ENCODE measurements around the gene SH2D3C.
A peak's percentile ranks its signal among the peaks of the same experiment; 100 is the strongest.
"Not testable (repeated sequence)": the region's sequence is repeated elsewhere in the genome, so short reads cannot be mapped to it uniquely, and the experiment has no call there.

Gene SH2D3C

DNA sequence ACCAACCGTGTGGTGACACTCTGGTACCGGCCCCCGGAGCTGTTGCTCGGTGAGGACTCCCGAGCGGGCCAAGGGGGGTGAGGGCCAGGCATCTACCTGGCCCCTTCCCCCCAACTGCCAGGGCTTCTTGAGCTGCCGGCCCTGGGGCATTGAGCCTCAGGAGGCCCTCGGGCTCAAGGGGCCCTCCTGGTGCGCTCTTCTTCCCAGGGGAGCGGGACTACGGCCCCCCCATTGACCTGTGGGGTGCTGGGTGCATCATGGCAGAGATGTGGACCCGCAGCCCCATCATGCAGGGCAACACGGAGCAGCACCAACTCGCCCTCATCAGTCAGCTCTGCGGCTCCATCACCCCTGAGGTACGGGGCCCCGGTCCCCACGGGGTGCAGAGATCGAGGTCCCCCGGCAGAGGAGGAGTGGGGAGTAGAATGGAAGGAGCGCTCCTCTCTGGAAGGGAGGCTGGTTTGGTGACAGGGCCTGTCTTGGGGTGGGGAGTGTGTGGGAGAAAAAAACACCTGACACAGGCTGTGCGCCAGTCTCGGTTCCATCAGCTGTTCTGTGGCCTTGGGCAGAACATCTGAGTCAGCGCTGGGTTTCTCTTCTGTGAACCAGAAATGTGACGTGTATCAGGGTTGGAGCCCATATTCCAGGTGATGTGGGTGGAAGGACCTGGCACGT is 10.0 kb upstream of the SH2D3C start:
- peak; percentile 22 to 88 (median 62) for DNase-seq
- intact Hi-C loops (cut with DNase I) = loop anchor here (10.0 kb wide), 1 partner anchor 126 kb away; the partner anchor contains the start of gene ST6GALNAC4

DNA sequence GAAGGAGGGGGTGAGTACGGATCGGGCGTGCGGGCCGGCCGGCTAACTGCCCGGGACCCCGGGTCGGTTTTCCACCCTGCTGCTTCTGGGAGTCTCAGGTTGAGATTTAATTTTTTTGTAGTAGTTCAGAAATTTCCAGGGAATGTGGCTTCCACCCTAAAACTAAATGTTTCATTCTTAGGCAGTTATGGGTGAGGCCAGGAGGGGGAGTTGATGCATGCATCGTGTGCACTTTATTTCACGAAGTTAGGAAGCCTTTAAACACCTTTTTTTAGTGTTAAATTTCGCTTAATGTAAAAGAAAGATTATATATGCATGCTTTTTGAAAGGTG is 8.3 kb upstream of the SH2D3C start:
- no peak for DNase-seq
- intact Hi-C loops (cut with DNase I) = loop anchor here (2.0 to 10.0 kb wide), 2 partner anchors 52 to 128 kb away; partner anchors contain the start of genes ST6GALNAC4 and TOR2A

DNA sequence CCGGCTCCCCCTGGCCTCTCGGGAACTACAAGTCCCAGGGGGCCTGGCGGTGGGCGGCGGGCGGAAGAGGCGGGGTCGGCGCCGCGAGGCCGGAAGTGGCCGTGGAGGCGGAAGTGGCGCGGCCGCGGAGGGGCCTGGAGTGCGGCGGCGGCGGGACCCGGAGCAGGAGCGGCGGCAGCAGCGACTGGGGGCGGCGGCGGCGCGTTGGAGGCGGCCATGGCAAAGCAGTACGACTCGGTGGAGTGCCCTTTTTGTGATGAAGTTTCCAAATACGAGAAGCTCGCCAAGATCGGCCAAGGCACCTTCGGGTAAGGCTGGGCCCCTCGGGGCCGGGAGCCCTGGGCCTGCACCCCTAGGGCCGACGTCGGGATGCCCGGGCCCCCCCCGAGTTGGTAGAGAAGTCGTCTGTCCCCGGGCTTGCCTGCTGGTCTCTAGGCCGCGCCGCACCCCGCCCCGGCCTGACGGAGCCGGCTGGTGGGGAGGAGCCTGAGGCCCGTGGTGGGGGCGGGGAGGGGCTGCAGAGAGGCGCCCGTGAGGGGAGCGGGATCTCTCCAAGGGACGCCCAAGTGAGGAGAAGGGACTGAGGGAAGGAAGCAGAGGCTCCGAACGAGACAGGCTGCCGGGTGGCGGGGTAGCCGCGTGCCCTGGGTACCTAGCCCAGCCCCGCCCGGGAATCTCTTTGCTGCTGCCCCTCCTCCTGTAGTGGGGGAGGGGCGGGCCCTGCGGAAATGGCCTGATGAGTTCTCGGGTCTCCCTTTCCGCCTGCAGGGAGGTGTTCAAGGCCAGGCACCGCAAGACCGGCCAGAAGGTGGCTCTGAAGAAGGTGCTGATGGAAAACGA is 7.7 kb upstream of the SH2D3C start, which contains the start of gene CDK9:
Gene CDK9, plus strand, starts transcription at position 102 of the 840 bp plus-strand sequence. Its CDS starts 115 bp downstream, at position 217.
- intact Hi-C loops (cut with DNase I) = loop anchor here (2.0 to 10.0 kb wide), 2 partner anchors 51 to 129 kb away; partner anchors contain the start of genes ST6GALNAC4 and TOR2A
- peak; percentile 69 to 96 (median 92) for DNase-seq

DNA sequence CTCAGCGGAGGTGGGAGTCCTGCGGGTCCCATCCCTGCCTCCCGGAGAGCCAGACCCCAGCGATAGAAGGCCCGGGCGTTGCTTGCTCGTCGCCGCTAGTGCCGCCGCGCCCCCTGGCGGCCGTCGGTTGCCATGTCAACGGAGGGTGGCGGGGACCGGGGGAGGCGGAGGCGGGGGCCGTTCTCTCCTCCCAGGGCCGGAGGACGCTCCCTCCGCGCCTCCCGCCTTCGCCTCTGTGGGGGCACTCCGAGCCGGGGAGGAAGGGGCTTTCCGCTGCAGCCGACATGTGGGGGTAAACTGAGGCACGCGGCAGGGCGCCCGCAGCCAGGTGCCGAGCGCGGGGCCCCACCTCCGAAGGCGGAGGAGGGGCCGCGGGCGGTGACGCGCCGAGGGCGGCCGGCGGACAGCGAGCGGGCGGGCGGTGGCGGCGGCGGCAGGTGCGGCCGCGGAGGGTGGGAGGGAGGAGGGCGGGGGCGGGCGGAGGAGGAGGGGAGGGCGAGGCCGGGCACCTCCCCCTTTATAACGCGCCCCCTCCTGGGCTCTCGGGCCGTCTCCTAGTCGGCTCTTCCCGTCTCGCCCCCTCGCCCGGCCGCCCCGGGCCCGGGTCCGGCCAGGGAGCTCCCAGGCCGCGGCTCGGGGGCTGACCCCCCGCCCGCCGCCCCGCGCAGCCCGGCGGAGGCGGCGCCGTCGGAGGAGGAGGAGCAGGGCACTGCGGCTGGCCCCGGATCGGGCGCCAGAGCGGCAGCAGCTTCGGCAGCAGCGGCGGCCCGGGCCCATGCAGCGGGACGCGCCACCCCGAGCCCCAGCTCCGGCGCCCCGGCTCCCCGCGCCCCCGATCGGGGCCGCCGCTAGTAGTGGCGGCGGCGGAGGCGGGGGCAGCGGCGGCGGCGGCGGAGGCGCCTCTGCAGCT is 6.8 kb upstream of the SH2D3C start:
- intact Hi-C loops (cut with DNase I) = loop anchor here (10.0 kb wide), 1 partner anchor 130 kb away; the partner anchor contains the start of gene ST6GALNAC4
- DNase-seq = peak; percentile 61 to 95 (median 87)

DNA sequence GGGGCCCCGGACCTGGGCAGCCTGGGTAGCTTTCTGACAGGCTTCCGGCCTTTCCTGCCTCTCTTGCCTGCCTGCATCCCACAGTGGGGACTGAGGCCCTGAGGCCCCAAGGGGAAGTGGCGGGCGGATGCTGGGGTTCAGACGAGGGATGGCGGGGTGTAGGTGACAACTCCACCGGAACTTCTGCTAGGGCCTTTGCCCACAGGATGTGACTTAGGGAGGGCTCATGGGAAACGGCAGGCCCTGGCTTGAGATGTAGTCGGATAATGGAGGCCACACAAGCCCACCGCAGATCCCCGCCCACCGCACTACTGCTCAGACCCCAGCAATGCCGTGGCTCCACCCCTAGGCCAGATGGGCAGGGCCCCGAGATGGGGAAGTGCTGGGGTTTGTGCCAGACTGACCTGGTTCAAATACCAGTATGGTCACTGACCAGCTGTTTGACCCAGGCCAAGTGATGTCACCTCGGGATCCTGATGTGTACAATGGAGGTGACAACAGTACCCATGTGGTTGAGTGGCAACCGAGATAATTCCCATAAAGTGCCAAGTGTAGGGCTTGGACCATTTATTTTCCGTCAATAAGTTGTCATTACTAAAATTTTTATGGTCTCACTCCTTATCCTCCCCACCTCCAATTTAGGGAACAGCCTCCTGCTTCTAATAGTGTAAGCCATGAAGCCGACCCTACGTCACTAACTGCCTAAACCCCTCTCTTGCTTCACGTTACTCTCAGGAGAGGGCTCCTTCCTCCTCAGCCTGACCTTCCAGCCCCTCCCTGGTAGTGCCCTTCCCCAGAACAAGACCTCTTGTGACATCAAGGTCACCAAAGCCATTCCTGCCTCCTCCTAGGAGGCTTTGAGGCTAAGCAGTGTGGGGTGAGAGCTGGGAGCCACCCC is 4.9 kb upstream of the SH2D3C start:
- intact Hi-C loops (cut with DNase I) = loop anchor here (10.0 kb wide), 1 partner anchor 131 kb away; the partner anchor contains the start of gene ST6GALNAC4
- DNase-seq = peak in 15 of 42 donors; percentile 11 to 49 (median 33)

DNA sequence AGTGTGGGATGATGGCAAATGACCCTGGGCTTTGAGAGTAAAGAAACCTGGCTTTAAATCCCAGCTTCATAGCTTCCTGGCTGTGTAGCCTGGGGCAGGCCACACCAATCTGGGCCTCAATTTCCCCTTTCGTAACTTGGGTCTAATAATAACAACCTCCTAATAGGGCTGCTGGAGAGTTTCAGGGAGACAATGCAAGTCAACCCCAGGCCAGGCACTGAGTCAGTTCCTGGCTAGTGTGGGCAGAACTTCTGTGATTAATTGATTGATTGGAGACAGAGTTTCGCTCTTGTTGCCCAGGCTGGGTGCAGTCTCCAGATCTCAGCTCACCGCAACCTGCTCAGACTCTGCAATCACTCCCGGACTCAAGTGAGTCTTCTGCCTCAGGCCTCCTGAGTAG is 3.3 kb upstream of the SH2D3C start:
- intact Hi-C loops (cut with DNase I) = loop anchor here (10.0 kb wide), 1 partner anchor 133 kb away; the partner anchor contains the start of gene ST6GALNAC4
- no peak for DNase-seq

DNA sequence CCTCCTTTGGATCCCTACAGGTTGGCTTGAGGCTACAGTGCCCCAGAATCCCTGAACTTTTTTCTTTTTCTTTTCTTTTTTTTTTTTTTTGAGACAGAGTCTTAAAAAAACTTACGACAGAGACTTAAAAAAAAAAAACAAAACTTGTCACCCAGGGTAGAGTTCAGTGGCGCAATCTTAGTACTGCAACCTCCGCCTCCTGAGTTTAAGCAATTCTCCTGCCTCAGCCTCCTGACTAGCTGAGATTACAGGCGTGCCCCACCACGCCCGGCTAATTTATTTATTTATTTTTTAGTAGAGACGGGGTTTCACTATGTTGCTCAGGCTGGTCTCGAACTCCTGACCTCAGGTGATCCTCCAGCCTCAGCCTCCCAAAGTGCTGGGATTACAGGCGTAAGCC is 2.4 kb upstream of the SH2D3C start:
- intact Hi-C loops (cut with DNase I) = loop anchor here (10.0 kb wide), 1 partner anchor 134 kb away; the partner anchor contains the start of gene ST6GALNAC4
- not testable (repeated sequence) for DNase-seq

DNA sequence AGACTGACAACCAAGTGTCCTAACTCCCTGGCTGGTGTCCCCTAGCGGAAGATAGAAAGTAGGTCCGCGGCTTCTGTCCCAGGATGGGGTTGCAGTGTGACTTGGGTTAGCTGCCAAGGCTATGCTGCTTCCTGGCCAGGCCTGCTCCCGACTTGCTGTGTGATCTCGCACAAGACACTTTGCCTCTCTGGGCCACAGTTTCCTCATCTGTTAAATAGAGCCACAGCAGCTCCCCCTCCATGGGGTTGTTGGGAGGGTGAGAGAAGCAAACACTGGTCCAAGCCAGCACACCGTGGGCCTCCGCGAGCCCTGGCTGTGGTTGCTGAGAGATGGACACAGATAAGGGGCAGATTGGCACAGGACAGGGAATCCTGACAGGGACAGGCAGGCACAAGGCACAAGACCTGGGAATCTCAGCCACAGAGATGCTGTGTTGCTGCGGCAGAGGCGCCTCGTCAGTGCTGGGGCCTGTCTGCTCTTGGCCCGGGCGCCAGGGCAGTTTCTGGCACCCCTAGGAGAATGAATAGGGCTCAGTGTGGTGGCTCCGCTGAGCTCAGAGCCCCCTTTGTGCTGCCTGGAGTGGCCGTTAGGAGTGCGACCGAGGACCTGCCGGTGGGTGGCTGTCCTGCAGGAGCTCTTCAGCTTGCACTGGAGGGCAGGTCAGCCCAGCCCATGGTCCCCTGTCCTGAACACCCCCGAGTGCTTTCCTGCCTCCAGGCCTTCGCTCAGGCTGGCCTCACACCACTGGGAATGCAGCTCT is 1.8 kb upstream of the SH2D3C start:
- peak in 41 of 42 donors; percentile 19 to 83 (median 60) for DNase-seq
- intact Hi-C loops (cut with DNase I) = loop anchor here (10.0 kb wide), 1 partner anchor 134 kb away; the partner anchor contains the start of gene ST6GALNAC4

DNA sequence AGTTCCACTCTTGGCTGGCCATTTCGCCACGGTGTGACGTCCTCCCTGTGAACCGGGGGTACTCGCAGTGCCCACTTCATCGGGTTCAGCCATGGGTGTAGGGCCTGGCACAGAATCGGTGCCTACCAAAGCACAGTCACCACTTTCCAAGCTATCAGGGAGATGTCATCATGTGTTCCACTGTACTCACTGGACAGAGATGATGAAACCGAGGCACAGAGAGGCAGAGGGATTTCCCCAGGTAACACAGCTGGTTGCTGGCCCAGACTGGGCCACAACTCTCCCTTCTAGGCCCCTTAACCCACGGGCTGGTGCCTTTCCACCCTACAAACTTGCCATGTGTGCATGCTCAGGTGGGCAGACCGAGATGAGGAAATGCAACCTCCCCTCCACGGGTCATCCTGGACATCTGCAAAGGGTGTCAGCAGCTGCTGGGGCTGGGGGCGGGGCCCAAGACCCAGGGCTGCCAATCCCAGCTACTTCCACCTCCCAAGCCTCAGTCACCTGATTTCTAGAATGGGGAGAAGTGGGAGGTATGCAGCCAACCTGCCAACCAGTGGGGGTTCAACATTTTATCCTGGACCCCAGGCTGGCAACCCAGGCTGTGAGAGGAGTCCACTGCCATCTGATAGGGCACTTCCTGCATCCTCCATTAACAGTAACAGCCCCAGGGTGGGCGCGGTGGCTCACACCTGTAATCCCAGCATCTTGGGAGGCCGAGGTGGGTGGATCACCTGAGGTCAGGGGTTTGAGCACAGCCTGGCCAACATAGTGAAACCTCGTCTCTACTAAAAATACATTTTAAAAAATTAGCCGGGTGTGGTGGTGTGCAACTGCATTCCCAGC is 893 bp upstream of the SH2D3C start:
- intact Hi-C loops (cut with DNase I) = no loop called here
- DNase-seq = peak in 1 of 42 donors; percentile 27

DNA sequence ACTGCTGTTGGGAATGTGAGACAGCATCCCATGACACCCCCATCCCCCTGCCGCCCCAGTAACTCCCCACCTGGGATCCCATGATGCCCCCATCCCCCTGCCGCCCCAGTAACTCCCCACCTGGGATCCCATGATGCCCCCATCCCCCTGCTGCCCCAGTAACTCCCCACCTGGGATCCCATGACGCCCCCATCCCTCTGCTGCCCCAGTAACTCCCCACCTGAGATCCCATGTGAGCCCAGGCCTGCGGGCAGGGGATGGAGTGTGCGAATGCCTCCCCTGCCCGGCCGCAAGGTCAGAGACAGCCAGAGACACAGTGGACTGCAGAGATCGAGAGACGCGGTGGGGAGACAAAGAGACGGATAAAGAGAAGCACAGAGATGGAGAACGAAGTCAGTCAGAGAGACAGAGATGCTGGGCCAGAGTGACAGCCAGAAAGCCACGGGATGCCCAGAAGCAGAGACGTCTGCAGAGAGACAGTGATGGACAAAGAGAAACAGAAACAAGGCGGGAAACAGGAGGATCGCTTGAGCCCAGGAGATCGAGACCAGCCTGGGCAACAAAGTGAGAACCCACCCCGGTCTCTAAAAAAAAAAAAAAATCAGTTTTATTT is 992 bp downstream of the SH2D3C start:
- intact Hi-C loops (cut with DNase I) = no loop called here
- DNase-seq = no peak

DNA sequence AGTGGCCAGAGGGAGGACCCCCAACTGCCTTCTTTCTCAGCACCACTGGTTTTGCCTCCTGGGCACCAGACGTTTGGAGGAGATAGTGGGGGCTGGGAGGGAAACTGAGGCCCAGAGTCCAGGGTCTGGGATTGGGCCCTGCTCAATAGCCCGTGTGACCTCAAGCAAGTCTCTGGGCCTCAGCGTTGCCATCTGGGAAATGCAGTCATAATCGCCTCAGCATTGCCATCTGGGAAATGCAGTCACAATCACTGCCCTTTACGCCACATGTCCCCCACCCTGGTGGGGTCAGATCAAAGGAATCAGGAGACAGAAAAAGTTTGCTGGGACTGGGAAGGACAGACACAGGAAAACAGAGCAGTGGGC is 1.6 kb downstream of the SH2D3C start:
- DNase-seq = no peak
- intact Hi-C loops (cut with DNase I) = no loop called here

DNA sequence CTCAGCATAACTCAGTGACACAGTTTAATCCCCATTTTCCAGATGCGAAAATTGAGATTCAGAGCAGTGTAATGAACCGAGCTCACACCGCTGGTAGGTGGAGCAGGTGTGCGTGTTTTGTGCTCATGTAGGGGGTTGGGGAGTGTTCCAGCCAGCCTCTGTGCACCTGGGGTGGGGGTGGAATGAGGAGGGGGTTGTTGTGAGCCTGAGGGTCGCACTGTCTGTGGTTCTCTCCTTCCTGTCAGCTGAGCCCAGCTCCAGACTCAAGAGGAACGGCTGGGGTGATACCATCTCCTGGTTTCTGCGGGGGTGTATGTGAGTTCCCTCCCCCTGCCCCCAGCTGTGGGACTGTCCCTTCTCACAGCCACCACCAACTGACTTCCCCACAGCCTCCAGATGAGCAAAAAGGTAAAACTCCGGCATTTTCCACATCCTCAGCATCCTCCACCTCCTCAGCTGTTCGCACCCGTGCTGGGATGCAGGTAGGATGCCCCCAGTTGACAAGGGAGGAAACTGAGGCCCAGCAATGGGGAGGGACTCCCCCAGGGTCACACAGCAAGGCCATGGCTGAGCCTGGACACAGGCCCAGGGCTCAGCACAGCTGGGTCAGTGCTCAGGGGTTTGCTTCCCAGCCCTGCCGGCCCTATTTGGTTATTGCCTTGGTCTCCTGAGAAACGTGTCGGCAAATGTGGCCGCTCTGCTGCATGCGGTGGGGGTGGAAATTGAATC is 2.1 kb downstream of the SH2D3C start:
- DNase-seq = peak in 18 of 42 donors; percentile 8 to 64 (median 37)
- intact Hi-C loops (cut with DNase I) = no loop called here

DNA sequence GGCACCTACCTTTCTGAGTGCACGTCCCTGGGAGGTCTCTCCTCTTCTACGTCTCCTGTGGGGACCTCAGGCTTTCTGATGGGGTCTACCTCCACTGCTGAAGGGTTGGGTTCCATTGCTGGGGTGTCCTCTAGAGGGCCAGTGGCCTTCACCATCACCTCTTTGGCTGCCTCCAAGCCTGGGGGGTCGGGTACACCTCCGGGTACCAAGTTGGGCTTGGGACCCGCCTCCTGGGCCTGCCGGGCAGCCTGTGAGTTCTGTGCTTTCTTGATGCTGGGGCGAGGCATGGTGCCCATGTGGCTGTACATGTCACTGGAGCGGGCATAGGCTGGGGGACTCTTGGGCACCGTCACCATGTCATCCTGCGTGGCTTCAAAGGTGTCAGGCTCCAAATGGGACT is 4.5 kb downstream of the SH2D3C start:
- DNase-seq = no peak
- intact Hi-C loops (cut with DNase I) = no loop called here

DNA sequence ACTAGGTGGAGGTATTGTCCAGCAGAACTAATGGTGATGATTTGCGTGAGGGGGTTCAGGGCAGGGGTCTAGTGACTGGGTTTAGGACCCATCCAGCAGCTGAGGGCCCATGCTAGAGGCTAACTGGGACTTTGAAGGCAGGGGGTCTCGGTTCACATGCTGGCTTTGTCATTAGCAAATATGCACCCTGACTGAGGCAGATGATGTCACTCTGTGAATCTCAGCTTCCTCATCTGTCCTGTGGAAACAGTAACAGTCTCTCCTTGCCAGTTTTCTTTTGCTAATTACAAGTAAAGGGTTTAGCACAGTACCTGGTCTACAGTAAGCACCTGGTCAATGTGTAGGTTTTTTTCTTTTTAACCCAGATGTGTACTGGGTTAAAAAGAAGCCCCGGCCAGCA is 5.2 kb downstream of the SH2D3C start:
- DNase-seq = no peak
- intact Hi-C loops (cut with DNase I) = no loop called here

DNA sequence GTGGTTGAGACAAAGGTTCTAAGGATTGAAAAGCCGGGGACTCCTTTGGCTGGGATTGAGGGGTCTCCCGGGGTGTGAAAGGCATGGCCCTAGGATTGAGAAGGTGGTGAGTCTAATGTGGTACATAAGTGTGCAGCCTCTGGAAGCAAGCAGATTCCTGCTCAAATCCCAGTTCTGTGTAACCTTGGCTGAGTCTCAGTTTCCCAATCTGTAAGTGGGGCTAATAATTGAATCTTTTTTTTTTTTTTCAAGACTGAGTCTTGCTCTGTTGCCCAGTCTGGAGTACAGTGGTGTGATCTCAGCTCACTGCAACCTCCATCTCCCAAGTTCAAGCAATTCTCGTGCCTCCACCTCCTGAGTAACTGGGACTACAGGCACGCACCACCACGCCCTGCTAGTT is 5.9 kb downstream of the SH2D3C start:
- intact Hi-C loops (cut with DNase I) = no loop called here
- no peak for DNase-seq

All from head of caudate nucleus (tissue), 42 donors.